H9 (cell line): ENCODE data around the gene HERC6. TPM values are rescaled to one million over a fixed set of nuclear protein-coding genes. Genes with fewer than 3 reads are reported as not detected.

Experiments
- DNase-seq: peaks from one replicate; pipeline ENCODE4 v3.0.0-alpha.2; 2017
- H2AFZ ChIP-seq: one replicate; pipeline ENCODE4 v1.6.1; 2013; ENCODE audit warnings: mild to moderate bottlenecking, low read length, control low read depth, moderate library complexity
- H2AK5ac ChIP-seq: 2 replicates; pipeline ENCODE4 v1.6.1; 2013; ENCODE audit warnings: low read length, control low read depth, mixed read lengths; ENCODE audit not compliant: insufficient read length
- H2BK120ac ChIP-seq: one replicate; pipeline ENCODE4 v1.6.1; 2013; ENCODE audit warnings: low read depth, mild to moderate bottlenecking, low read length, control low read depth, inconsistent platforms; ENCODE audit not compliant: poor library complexity, severe bottlenecking
- H2BK12ac ChIP-seq: 2 replicates; pipeline ENCODE4 v1.6.1; 2013; ENCODE audit warnings: low read length, control low read depth, mixed read lengths, low read depth; ENCODE audit not compliant: insufficient read length
- H2BK15ac ChIP-seq: 2 replicates; pipeline ENCODE4 v1.6.1; 2013; ENCODE audit warnings: low read depth, low read length, control low read depth
- H2BK20ac ChIP-seq: one replicate; pipeline ENCODE4 v1.6.1; 2013; ENCODE audit warnings: low read depth, mild to moderate bottlenecking, low read length, control low read depth, inconsistent platforms; ENCODE audit not compliant: poor library complexity, severe bottlenecking
- H2BK5ac ChIP-seq: 2 replicates; pipeline ENCODE4 v1.6.1; 2013; ENCODE audit warnings: low read length, control low read depth, mixed read lengths; ENCODE audit not compliant: insufficient read length
- H3K14ac ChIP-seq: 2 replicates; pipeline ENCODE4 v1.6.1; 2013; ENCODE audit warnings: low read length, control low read depth; ENCODE audit not compliant: insufficient read depth
- H3K18ac ChIP-seq: 2 replicates; pipeline ENCODE4 v1.6.1; 2013; ENCODE audit warnings: low read depth, mild to moderate bottlenecking, mixed read lengths, low read length, control low read depth; ENCODE audit not compliant: insufficient read length
- H3K23ac ChIP-seq: 2 replicates; pipeline ENCODE4 v1.6.1; 2013; ENCODE audit warnings: low read length, control low read depth, mixed read lengths, low read depth; ENCODE audit not compliant: insufficient read length
- H3K23me2 ChIP-seq: 2 replicates; pipeline ENCODE4 v1.6.1; 2013; ENCODE audit warnings: low read depth, mild to moderate bottlenecking, mixed read lengths, low read length, control low read depth; ENCODE audit not compliant: insufficient read length, poor library complexity, severe bottlenecking
- H3K27ac ChIP-seq: 2 replicates; pipeline ENCODE4 v1.5.1; 2013; ENCODE audit warnings: low read length, control low read depth, mixed read lengths, low read depth; ENCODE audit not compliant: insufficient read length
- H3K27me3 ChIP-seq: 2 replicates; pipeline ENCODE4 v1.6.1; 2013; ENCODE audit warnings: low read length, control low read depth, inconsistent platforms; ENCODE audit not compliant: insufficient read depth
- H3K4ac ChIP-seq: 2 replicates; pipeline ENCODE4 v1.6.1; 2013; ENCODE audit warnings: low read depth, mild to moderate bottlenecking, control low read depth, inconsistent platforms, low read length, moderate library complexity
- H3K4me1 ChIP-seq: 2 replicates; pipeline ENCODE4 v1.6.1; 2013; ENCODE audit warnings: low read length, control low read depth, inconsistent platforms; ENCODE audit not compliant: insufficient read depth
- H3K4me2 ChIP-seq: 2 replicates; pipeline ENCODE4 v1.6.1; 2013; ENCODE audit warnings: low read length, control low read depth, mixed read lengths; ENCODE audit not compliant: insufficient read length, insufficient read depth
- H3K56ac ChIP-seq: 2 replicates; pipeline ENCODE4 v1.6.1; 2013; ENCODE audit warnings: low read depth, mild to moderate bottlenecking, mixed read lengths, low read length, control low read depth; ENCODE audit not compliant: insufficient read length
- H3K79me1 ChIP-seq: 2 replicates; pipeline ENCODE4 v1.6.1; 2013; ENCODE audit warnings: low read depth, mild to moderate bottlenecking, moderate library complexity, low read length, control low read depth, inconsistent platforms; ENCODE audit not compliant: insufficient read depth, poor library complexity, severe bottlenecking
- H3K79me2 ChIP-seq: 2 replicates; pipeline ENCODE4 v1.6.1; 2013; ENCODE audit warnings: low read length, control low read depth, inconsistent platforms; ENCODE audit not compliant: insufficient read depth
- H3K9ac ChIP-seq: 2 replicates; pipeline ENCODE4 v1.6.1; 2013; ENCODE audit warnings: low read length, control low read depth, mixed read lengths; ENCODE audit not compliant: insufficient read length; ENCODE audit errors: extremely low read depth
- H3K9me3 ChIP-seq: one replicate; pipeline ENCODE4 v1.6.1; 2013; ENCODE audit warnings: low read depth, low read length, inconsistent platforms; ENCODE audit not compliant: control insufficient read depth
- H3T11ph ChIP-seq: one replicate; pipeline ENCODE4 v1.6.1; 2013; ENCODE audit warnings: mild to moderate bottlenecking, low read length, control low read depth, inconsistent platforms
- H4K20me1 ChIP-seq: one replicate; pipeline ENCODE4 v1.6.1; 2013; ENCODE audit not compliant: control insufficient read depth, insufficient read length, insufficient read depth
- H4K5ac ChIP-seq: 2 replicates; pipeline ENCODE4 v1.6.1; 2013; ENCODE audit warnings: low read depth, mild to moderate bottlenecking, mixed read lengths, low read length, control low read depth; ENCODE audit not compliant: insufficient read length
- H4K8ac ChIP-seq: replicated peaks from 2 replicates; pipeline ENCODE4 v1.6.1; 2013; ENCODE audit warnings: low read length, control low read depth, mixed read lengths, low read depth; ENCODE audit not compliant: insufficient read length
- H4K91ac ChIP-seq: 2 replicates; pipeline ENCODE4 v1.6.1; 2013; ENCODE audit warnings: low read depth, mild to moderate bottlenecking, moderate library complexity, mixed read lengths, low read length, control low read depth; ENCODE audit not compliant: insufficient read length
- H3K27ac Mint-ChIP-seq, 3 experiments: 2 replicates in 2 of 3; 3 replicates in 1 of 3; pipeline ENCODE4 v1.8.0; 2020 to 2021; ENCODE audit warnings: mixed read lengths in 3 of 3, mild to moderate bottlenecking in 1 of 3, moderate library complexity in 1 of 3
- H3K27me3 Mint-ChIP-seq: 2 replicates; pipeline ENCODE4 v1.8.0; 2021; ENCODE audit warnings: low read depth, mild to moderate bottlenecking, moderate library complexity, mixed read lengths
- H3K36me3 Mint-ChIP-seq, 3 experiments: 2 replicates in 2 of 3; 3 replicates in 1 of 3; pipeline ENCODE4 v1.8.0; 2020 to 2021; ENCODE audit warnings: low read depth in 3 of 3, mixed read lengths in 3 of 3; ENCODE audit not compliant: insufficient read depth in 1 of 3
- H3K4me1 Mint-ChIP-seq, 2 experiments: 2 replicates each; pipeline ENCODE4 v1.8.0; 2020; ENCODE audit warnings: mixed read lengths in 2 of 2
- H3K4me3 Mint-ChIP-seq, 2 experiments: 2 replicates in 1 of 2; 3 replicates in 1 of 2; pipeline ENCODE4 v1.8.0; 2020 to 2021; ENCODE audit warnings: mild to moderate bottlenecking in 2 of 2, mixed read lengths in 2 of 2, moderate library complexity in 1 of 2
- H3K9me3 Mint-ChIP-seq, 2 experiments: 2 replicates in 1 of 2; 3 replicates in 1 of 2; pipeline ENCODE4 v1.8.0; 2020; ENCODE audit warnings: mild to moderate bottlenecking in 2 of 2, mixed read lengths in 2 of 2, moderate library complexity in 1 of 2
- CTCF ChIP-seq: fragments of 200-600 bp; sonication (generic); conservative IDR thresholded peaks from 3 replicates; pipeline ENCODE4 v1.8.0; 2021; ENCODE audit warnings: antibody characterized with exemption, mild to moderate bottlenecking
- WGBS: extraction: QIAGEN DNeasy Blood & Tissue Kit; methylation state at CpG from one replicate; pipeline ENCODE4 v1.1.7; 2013; ENCODE audit warnings: missing lambda C conversion rate, low lambda C conversion rate, mixed read lengths; ENCODE audit not compliant: insufficient read length; ENCODE audit errors: extremely low coverage; 5-methylcytosine and 5-hydroxymethylcytosine counted together
- total RNA-seq: library from RNA; stranded (reverse); gene quantifications from 2 replicates; pipeline ENCODE4 v1.2.1, GENCODE V29; 2021

The HERC6 gene
- total RNA-seq, 1 experiment from 2014 or later: 8.2 TPM

DNA sequence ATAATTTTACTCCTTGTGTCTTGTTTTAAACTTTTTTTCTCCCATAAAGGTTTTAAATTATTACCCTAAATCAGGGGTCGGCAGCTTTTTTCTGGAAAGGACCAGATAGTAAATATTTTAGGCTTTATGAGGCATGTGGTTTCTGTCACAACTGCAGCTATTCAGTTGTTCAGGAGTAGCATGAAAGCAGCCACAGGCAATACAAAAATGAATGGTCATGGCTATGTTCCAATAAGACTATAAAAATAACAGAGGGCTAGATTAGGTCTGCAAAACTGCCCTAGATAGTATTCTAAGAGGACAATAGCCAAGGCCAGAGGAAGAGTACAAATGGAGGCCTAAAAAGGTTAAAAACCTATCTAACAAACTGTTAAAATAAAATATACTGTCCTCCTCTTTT is 102.9 kb downstream of the HERC6 start:
- no peak overlapping the region for H3K14ac ChIP-seq
- no peak overlapping the region for H2BK5ac ChIP-seq
- H3K27ac ChIP-seq: no peak overlapping the region
- no peak overlapping the region for H3T11ph ChIP-seq
- H2AK5ac ChIP-seq: no peak overlapping the region
- no peaks in the 10 kb centered on the region for H4K20me1 ChIP-seq
- Mint-ChIP-seq H3K27me3 (no peaks in the 10 kb centered on the region), H3K4me1 (no peaks in the 10 kb centered on the region), H3K36me3 (peaks cover 1 to 4% (median 4%) of the 10 kb centered on the region in 3 experiments; a peak in 6 of 7 replicates), H3K9me3 (no peaks in the 10 kb centered on the region), H3K4me3 (no peak overlapping the region), H3K27ac (no peak overlapping the region)
- no peak overlapping the region for H2BK20ac ChIP-seq
- no peak overlapping the region for H3K4me2 ChIP-seq
- no peak overlapping the region for H2BK120ac ChIP-seq
- no peaks in the 10 kb centered on the region for H3K27me3 ChIP-seq
- no peak overlapping the region for H3K23ac ChIP-seq
- no peak overlapping the region for H3K9ac ChIP-seq
- DNase-seq: no peak
- no peak overlapping the region for H4K5ac ChIP-seq
- H3K79me2 ChIP-seq: no peaks in the 10 kb centered on the region
- TF ChIP-seq CTCF: no peak
- no peak overlapping the region for H4K8ac ChIP-seq
- H3K4ac ChIP-seq: no peak overlapping the region
- no peak overlapping the region for H2BK12ac ChIP-seq
- WGBS: no CpG with 5 or more reads among the region's 1 CpG
- H2BK15ac ChIP-seq: no peak overlapping the region
- no peak overlapping the region for H3K18ac ChIP-seq
- no peak overlapping the region for H3K56ac ChIP-seq
- H2AFZ ChIP-seq: no peak overlapping the region
- H3K23me2 ChIP-seq: no peaks in the 10 kb centered on the region
- no peaks in the 10 kb centered on the region for H3K9me3 ChIP-seq
- no peaks in the 10 kb centered on the region for H3K79me1 ChIP-seq
- no peak overlapping the region for H4K91ac ChIP-seq
- no peaks in the 10 kb centered on the region for H3K4me1 ChIP-seq
